HFFc6 (cell line): ENCODE results near the gene CALML5. TPM values are rescaled to one million over a fixed set of nuclear protein-coding genes. Genes with fewer than 3 reads are reported as not detected.

Source experiments
- DNase-seq: peaks from one replicate; pipeline ENCODE4 v3.0.0-alpha.2; 2018
- H3K27ac Mint-ChIP-seq: 2 replicates; pipeline ENCODE4 v1.8.0; 2020; ENCODE audit warnings: mild to moderate bottlenecking, mixed read lengths
- H3K27me3 Mint-ChIP-seq: 2 replicates; pipeline ENCODE4 v1.8.0; 2021; ENCODE audit warnings: mild to moderate bottlenecking, moderate library complexity, mixed read lengths; ENCODE audit not compliant: insufficient read depth
- H3K36me3 Mint-ChIP-seq: 2 replicates; pipeline ENCODE4 v1.8.0; 2021; ENCODE audit warnings: low read depth, mixed read lengths
- H3K4me1 Mint-ChIP-seq: 2 replicates; pipeline ENCODE4 v1.8.0; 2020; ENCODE audit warnings: low read depth, mixed read lengths
- H3K4me3 Mint-ChIP-seq: 2 replicates; pipeline ENCODE4 v1.8.0; 2020; ENCODE audit warnings: mild to moderate bottlenecking, moderate library complexity, mixed read lengths
- H3K9me3 Mint-ChIP-seq: 2 replicates; pipeline ENCODE4 v1.8.0; 2020; ENCODE audit warnings: mild to moderate bottlenecking, mixed read lengths
- CTCF ChIP-seq: fragments of 200-600 bp; sonication (generic); IDR thresholded peaks from 2 replicates; pipeline ENCODE4 v1.5.0; 2021; ENCODE audit warnings: antibody characterized with exemption, mild to moderate bottlenecking
- long read RNA-seq: library from polyadenylated mRNA; unstranded; transcript quantifications from one replicate; pipeline ENCODE4 v2.0.0, GENCODE V29; 2019
- total RNA-seq, 6 experiments: library from RNA; stranded (reverse); fragmentation: NEBNext Ultra II Directional; extraction: Animal tissue kit (Norgen Biotek cat#: 25700); gene quantifications; 2 replicates in 1 of 6; 3 replicates in 5 of 6; pipeline ENCODE4 v1.2.3, GENCODE V29; 2021

CALML5 gene
- not detected for total RNA-seq
- long read RNA-seq = 0 reads

GRCh38 chr10:5499493-5500140 is at the start of gene CALML5:
CALML5 (minus strand) TSS chr10:5499570; CDS start chr10:5499438, 132 bp downstream.
- no peak within 1 kb of the TSS for H3K27ac Mint-ChIP-seq
- H3K4me1 Mint-ChIP-seq = no peaks in the 10 kb centered on the region
- H3K9me3 Mint-ChIP-seq = no peaks in the 10 kb centered on the region
- H3K36me3 Mint-ChIP-seq = no peaks in the 10 kb centered on the region
- H3K4me3 Mint-ChIP-seq = no peak within 1 kb of the TSS
- DNase-seq = no peak
- no peak for TF ChIP-seq CTCF
- peaks cover 29% of the 10 kb centered on the region for H3K27me3 Mint-ChIP-seq

GRCh38 chr10:5547931-5548660 is 48.7 kb upstream of the CALML5 start:
- Mint-ChIP-seq H3K9me3 (peaks cover 6% of the 10 kb centered on the region), H3K4me3 (no peak overlapping the region)
- TF ChIP-seq CTCF = no peak

GRCh38 chr10:5547681-5547930 is 48.2 kb upstream of the CALML5 start:
- DNase-seq = no peak
- peaks cover 7% of the 10 kb centered on the region for H3K4me1 Mint-ChIP-seq
- H3K4me3 Mint-ChIP-seq = no peak overlapping the region

More at GRCh38 chr10:5547931-5548660, 48.7 kb upstream of the CALML5 start:
- Mint-ChIP-seq H3K27ac (no peak overlapping the region), H3K4me1 (peaks cover 7% of the 10 kb centered on the region), H3K27me3 (no peaks in the 10 kb centered on the region; the same call in 1 of the 2 replicates), H3K36me3 (no peaks in the 10 kb centered on the region; the same call in 1 of the 2 replicates)
- no peak for DNase-seq

GRCh38 chr10:5546891-5547680 is 47.7 kb upstream of the CALML5 start:
- Mint-ChIP-seq H3K9me3 (peaks cover 14% of the 10 kb centered on the region), H3K4me3 (no peak overlapping the region), H3K27me3 (no peaks in the 10 kb centered on the region; the same call in 1 of the 2 replicates), H3K36me3 (peaks cover 5% of the 10 kb centered on the region), H3K27ac (no peak overlapping the region), H3K4me1 (peaks cover 7% of the 10 kb centered on the region)
- no peak for TF ChIP-seq CTCF
- DNase-seq = peak; percentile 57

More at GRCh38 chr10:5547681-5547930, 48.2 kb upstream of the CALML5 start:
- no peaks in the 10 kb centered on the region; the same call in none of the 2 replicates for H3K36me3 Mint-ChIP-seq
- no peaks in the 10 kb centered on the region; the same call in 1 of the 2 replicates for H3K27me3 Mint-ChIP-seq
- peaks cover 10% of the 10 kb centered on the region for H3K9me3 Mint-ChIP-seq
- no peak for TF ChIP-seq CTCF
- no peak overlapping the region for H3K27ac Mint-ChIP-seq
